PC-3 (cell line): ENCODE data around the gene ARHGAP22.

Experiments
- EZH2phosphoT487 ChIP-seq: fragments of 300-600 bp; sonication (generic); IDR thresholded peaks from 2 replicates; pipeline ENCODE4 v1.6.1; 2018; ENCODE audit warnings: mild to moderate bottlenecking, antibody characterized with exemption, low read length, borderline replicate concordance
- TF ChIP-seq, protein P1 (sequence below): fragments of 300-600 bp; sonication (generic); conservative IDR thresholded peaks from 2 replicates; pipeline ENCODE4 v1.5.1; 2017; ENCODE audit warnings: antibody characterized with exemption, low read depth, mild to moderate bottlenecking, low read length

DNA sequence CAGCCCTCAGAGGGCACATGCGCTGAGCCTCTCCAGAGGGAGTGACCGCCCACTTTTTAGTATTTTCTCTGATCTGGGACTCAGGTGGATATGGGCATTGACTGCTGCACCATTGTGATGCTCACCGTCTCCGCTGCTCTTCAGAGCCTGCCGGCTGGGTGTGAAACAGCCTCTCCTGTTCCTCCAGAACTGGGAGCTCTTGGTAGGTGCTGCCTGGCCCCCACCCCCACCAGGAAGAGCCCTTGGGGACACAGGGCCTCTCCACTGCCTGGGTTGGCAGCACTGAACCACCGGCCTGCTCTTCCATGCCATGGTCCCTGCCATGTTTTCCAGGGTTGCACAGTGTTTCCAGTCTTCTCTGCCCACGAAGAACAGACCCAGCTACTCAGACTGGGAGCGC is 36.3 kb downstream of the ARHGAP22 start:
- TF ChIP-seq, protein P1, sequence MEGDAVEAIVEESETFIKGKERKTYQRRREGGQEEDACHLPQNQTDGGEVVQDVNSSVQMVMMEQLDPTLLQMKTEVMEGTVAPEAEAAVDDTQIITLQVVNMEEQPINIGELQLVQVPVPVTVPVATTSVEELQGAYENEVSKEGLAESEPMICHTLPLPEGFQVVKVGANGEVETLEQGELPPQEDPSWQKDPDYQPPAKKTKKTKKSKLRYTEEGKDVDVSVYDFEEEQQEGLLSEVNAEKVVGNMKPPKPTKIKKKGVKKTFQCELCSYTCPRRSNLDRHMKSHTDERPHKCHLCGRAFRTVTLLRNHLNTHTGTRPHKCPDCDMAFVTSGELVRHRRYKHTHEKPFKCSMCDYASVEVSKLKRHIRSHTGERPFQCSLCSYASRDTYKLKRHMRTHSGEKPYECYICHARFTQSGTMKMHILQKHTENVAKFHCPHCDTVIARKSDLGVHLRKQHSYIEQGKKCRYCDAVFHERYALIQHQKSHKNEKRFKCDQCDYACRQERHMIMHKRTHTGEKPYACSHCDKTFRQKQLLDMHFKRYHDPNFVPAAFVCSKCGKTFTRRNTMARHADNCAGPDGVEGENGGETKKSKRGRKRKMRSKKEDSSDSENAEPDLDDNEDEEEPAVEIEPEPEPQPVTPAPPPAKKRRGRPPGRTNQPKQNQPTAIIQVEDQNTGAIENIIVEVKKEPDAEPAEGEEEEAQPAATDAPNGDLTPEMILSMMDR = no peak
- no peak for TF ChIP-seq EZH2phosphoT487
